Prostate gland (tissue), 2 donors: ENCODE data around the gene SPRR2F.

ENCODE experiments used
- CTCF ChIP-seq, 4 experiments: fragments of 200-600 bp in 2 of 4; fragments of 450-650 bp in 2 of 4; sonication (generic) in 2 of 4; IDR thresholded peaks; 1 replicate in 3 of 4; 2 replicates in 1 of 4; pipeline ENCODE4 v1.5.1; 2016 to 2019; ENCODE audit warnings: antibody characterized with exemption in 4 of 4, mild to moderate bottlenecking in 2 of 4, moderate library complexity in 2 of 4
- POLR2AphosphoS5 ChIP-seq: sonication (generic); formaldehyde crosslinking; IDR thresholded peaks from one replicate; pipeline ENCODE4 v1.6.1; 2017; ENCODE audit warnings: antibody characterized with exemption

DNA sequence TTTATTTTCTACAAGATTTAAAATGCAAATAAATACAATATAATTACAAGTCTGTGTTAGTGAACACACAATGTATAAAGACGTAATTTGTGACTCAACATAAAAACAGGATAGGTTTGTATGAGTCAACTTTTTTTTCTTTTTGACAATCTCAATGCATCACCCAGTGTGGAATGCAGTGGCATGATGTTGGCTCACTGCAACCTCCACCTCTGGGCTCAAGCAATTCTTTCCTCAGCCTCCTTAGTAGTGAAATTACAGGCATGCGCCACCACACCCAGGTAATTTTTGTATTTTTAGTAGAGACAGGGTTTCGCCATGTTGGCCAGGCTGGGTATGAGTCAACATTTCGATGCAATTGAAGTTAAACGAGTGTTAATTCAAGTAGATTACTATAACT is 13.1 kb downstream of the SPRR2F start:
- TF ChIP-seq POLR2AphosphoS5 = no peak
- TF ChIP-seq CTCF (IDR thresholded peaks at IDR 0.05) = no peak
